ENCODE results near the gene ZNF565.

Gene ZNF565

DNA sequence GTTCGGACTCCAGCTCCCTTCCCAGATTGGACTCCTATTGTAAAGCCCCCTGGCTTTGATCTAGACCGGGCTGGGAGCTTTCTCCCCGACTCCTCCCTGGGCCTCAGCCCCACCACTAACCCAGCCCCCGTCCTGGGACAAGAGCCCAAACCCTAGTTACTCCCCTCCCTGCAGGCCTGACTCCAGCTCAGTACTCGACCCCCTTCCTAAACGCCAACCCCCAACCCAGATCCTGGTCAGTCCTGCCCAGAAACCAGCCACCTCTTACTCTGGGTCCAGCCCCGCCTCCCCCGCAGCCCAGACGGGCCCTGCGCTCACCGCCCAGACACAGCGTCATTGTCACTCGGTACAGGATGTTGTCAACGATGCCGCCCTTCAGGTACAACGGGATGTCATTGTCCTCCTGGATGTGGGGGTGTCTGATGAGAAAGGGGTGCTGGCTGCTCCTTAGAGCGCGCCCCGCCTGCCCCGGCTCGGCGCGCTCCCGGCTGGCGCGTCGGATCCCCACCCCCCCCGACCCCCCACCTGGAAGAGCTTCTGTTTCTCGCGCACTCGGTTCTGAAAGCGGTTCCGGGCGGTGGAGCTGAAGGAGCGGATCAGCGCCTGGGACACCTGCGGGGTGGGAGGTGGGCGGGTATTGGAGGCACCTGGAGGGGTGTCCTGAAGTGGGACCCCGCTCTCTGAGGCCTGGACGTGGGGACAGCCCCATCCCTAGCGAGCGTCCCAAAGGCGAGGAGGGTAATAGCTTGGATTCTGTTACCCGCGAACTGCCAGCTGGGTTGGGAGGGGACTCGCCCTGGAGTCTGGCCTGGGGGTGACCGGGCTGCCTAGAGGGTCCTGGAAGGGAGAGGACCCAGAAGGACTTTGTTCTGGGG, 63.1 kb downstream of the ZNF565 start:
- peak; percentile 23 for DNase-seq (ENCODE audit: low spot score)
- in situ Hi-C loops (cut with MboI; ENCODE audit: low pct_unique_long_range_greater_than_20kb, low sequenced_read_pairs, unreplicated experiment): no loop called here
- TF ChIP-seq CTCF (IDR thresholded peaks at IDR 0.05; ENCODE audit: extremely low read depth, insufficient read depth, missing control alignments): no peak

DNA sequence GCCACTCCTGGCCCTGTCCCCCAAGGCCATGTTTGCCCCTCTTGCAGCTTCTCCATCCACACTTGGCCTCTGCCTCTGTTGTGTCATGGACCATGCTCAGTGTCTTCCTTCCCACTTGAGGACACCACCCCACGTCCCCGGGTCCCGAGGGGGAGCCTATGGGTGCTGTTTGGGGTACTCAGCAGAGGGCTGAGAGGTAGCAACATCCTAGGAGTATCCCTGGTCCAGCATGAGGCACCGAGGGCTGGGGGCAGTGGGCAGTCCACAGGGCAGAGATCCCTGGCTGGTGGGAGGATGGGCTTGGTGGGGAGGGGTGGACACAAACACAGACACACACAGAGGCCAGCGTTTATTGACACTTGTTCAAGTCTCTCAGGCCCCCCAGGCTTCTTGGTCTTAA, 63.9 kb downstream of the ZNF565 start:
- DNase-seq (ENCODE audit: low spot score): no peak
- in situ Hi-C loops (cut with MboI; ENCODE audit: low pct_unique_long_range_greater_than_20kb, low sequenced_read_pairs, unreplicated experiment): no loop called here
- no peak for TF ChIP-seq CTCF (IDR thresholded peaks at IDR 0.05; ENCODE audit: extremely low read depth, insufficient read depth, missing control alignments)

- TF ChIP-seq CTCF (IDR thresholded peaks at IDR 0.05; ENCODE audit: extremely low read depth, insufficient read depth, missing control alignments): no peak
- no peak for DNase-seq (ENCODE audit: low spot score)
- in situ Hi-C loops (cut with MboI; ENCODE audit: low pct_unique_long_range_greater_than_20kb, low sequenced_read_pairs, unreplicated experiment): no loop called here
Measured at GRCh38 chr19:36149673-36150406, 64.6 kb downstream of the ZNF565 start.

DNA sequence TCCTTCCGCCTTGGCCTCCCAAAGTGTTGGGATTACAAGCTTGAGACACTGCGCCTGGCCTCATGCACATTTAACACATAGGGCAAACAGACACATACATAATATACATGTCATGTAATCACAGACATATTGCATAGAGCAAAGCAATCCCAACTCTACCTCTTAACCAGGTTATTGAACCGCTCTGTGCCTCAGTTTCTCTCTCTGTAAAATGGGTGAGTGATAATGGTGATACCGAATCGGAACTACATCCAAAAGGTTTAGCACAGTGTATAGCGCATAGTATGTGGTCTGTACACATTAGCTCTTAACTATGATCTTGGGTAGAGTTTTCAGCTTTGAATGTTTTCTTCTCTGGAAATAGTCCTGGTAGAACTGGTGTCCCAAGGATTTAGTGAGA, 69.8 kb downstream of the ZNF565 start:
- in situ Hi-C loops (cut with MboI; ENCODE audit: low pct_unique_long_range_greater_than_20kb, low sequenced_read_pairs, unreplicated experiment): no loop called here
- no peak for DNase-seq (ENCODE audit: low spot score)
- TF ChIP-seq CTCF (IDR thresholded peaks at IDR 0.05; ENCODE audit: extremely low read depth, insufficient read depth, missing control alignments): no peak

- TF ChIP-seq CTCF (IDR thresholded peaks at IDR 0.05; ENCODE audit: extremely low read depth, insufficient read depth, missing control alignments): no peak
- DNase-seq (ENCODE audit: low spot score): no peak
- in situ Hi-C loops (cut with MboI; ENCODE audit: low pct_unique_long_range_greater_than_20kb, low sequenced_read_pairs, unreplicated experiment): no loop called here
Measured at GRCh38 chr19:36142496-36142895, 72.0 kb downstream of the ZNF565 start.

DNA sequence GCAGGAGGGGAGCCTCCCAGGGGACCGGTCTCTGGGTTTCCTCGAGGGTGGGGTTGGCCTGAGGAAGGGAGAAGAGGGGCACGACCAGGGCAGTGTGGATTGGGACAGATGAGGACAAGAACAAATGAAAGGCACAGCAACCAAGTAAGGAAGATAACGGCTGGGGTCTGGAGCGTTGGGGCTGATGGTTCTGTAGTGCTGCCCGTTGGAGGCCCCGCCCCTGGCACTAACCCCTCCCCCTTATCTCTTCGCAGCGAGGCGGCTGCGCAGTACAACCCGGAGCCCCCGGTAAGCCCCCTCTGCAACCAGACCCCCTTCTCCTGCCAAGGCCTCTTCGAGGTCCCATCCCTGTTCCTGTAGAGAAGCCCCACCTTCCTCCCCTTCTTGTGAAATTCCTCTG, 72.4 kb downstream of the ZNF565 start:
- TF ChIP-seq CTCF (IDR thresholded peaks at IDR 0.05; ENCODE audit: extremely low read depth, insufficient read depth, missing control alignments): no peak
- in situ Hi-C loops (cut with MboI; ENCODE audit: low pct_unique_long_range_greater_than_20kb, low sequenced_read_pairs, unreplicated experiment): no loop called here
- DNase-seq (ENCODE audit: low spot score): no peak
